ENCODE results near the gene OSBP2.

The OSBP2 gene

DNA sequence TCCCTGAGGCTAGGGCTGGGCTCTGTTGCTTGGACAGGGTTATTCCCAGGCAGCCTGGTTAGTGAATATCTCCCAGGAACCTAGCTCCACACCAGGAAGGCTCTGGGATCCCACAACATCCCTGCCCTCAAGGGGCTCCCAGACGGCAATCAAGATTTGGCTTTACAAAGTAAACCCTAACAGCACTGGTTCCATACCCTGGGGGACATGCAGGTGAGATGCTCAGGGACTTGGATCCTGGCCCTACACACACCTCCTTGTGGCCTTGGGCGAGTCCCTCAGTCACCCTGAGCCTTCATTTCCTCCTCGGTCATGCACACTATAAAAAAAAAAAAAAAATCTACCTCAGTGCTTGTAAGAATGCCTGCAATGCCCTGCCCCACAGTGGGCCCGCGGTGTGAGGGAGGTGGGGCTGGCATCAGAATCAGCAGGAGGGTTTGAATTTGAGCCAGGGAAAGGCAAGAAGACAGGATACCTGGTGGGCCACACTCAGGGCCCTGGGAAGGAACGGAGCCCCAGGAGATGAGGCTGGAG lies 187.6 kb downstream of the OSBP2 start:
- H4K8ac ChIP-seq (ENCODE audit: low read depth, low read length), result no peak overlapping the region
- H3K36me3 ChIP-seq (replicated peaks in 1 of 2; ENCODE audit: control insufficient read depth in 2 of 2, insufficient read depth in 2 of 2, low read length in 2 of 2), result no peaks in the 10 kb centered on the region
- peaks cover 0 to 12% (median 0%) of the 10 kb centered on the region in 3 experiments for H3K27me3 ChIP-seq (ENCODE audit: control insufficient read depth in 3 of 3, insufficient read depth in 3 of 3, low read depth in 1 of 3, low read length in 3 of 3)
- H2AFZ ChIP-seq (ENCODE audit: low read length), result no peak overlapping the region
- WGBS, 2 donors (ENCODE audit: extremely low coverage in 2 of 2, insufficient read length in 2 of 2, insufficient replicate concordance in 1 of 2), result no CpG with 5 or more reads among the region's 6 CpGs
- peak overlapping the region; percentile 30 for H3K23ac ChIP-seq (ENCODE audit: low read depth, low read length, poor library complexity)
- H3K79me1 ChIP-seq (ENCODE audit: low read depth, low read length), result no peaks in the 10 kb centered on the region
- H3K27ac ChIP-seq (replicated peaks; ENCODE audit: low read length), result no peak overlapping the region
- DNase-seq (ENCODE audit: low spot score), result no peak
- no peak overlapping the region for H2BK5ac ChIP-seq (ENCODE audit: low read length)
- H2AK5ac ChIP-seq (ENCODE audit: low read depth, low read length), result peak overlapping the region; percentile 89
- no peak overlapping the region for H2BK120ac ChIP-seq (ENCODE audit: low read depth, low read length)
- no peak overlapping the region for H3K4me3 ChIP-seq (ENCODE audit: low read length in 2 of 2)
- peak overlapping the region; percentile 32 for H3K14ac ChIP-seq (ENCODE audit: low read length)
- no peak overlapping the region for H2BK12ac ChIP-seq (ENCODE audit: low read length)
- H3K4me2 ChIP-seq (ENCODE audit: insufficient read depth, low read length, poor library complexity, severe bottlenecking), result no peak overlapping the region
- H3K9me3 ChIP-seq (replicated peaks in 1 of 2; ENCODE audit: control insufficient read depth in 2 of 2, insufficient read depth in 1 of 2, low read depth in 1 of 2, low read length in 2 of 2), result no peaks in the 10 kb centered on the region
- peaks cover 0 to 19% of the 10 kb centered on the region in 2 donors for H3K4me1 ChIP-seq (ENCODE audit: control insufficient read depth in 2 of 2, insufficient read depth in 1 of 2, low read depth in 1 of 2, low read length in 2 of 2)
- H2BK15ac ChIP-seq (ENCODE audit: low read length), result peak overlapping the region; percentile 41
- peak overlapping the region; percentile 97 for H3K18ac ChIP-seq (ENCODE audit: low read length)
- no peak overlapping the region for H3K9ac ChIP-seq (ENCODE audit: low read depth, low read length, poor library complexity)
- peak overlapping the region; percentile 27 for H4K91ac ChIP-seq (ENCODE audit: low read depth, low read length, poor library complexity)
- H3K4ac ChIP-seq (ENCODE audit: low read length), result peak overlapping the region; percentile 54

DNA sequence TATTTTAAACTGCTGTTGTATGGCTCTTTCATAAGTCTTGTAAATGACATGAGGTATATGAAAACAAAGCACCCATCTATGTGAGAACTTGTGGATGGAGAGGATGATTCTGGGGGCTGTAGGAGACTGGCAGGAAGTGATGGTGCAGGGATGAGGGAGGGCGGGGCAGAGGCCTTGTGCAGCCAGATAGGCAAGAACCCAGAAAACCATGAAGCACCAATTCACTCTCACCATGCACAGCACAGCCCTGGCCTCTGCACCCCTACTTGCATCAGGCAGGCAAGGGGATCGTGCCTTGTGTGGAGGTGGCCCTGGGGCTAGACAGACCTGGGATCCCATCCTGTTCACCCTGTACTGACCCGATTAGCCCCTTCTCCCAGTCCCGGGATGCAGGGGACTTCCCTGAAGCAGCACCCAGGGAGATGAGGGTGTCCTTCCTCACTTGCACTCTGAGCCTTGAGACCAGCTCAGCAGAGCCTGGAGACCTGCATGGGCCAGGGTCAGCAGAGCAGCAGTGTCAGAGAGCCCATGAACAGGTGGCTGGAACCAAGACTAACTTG lies 188.4 kb downstream of the OSBP2 start:
- H3K79me1 ChIP-seq (ENCODE audit: low read depth, low read length), result no peaks in the 10 kb centered on the region
- no peak overlapping the region for H2AK5ac ChIP-seq (ENCODE audit: low read depth, low read length)
- WGBS, 2 donors (ENCODE audit: extremely low coverage in 2 of 2, insufficient read length in 2 of 2, insufficient replicate concordance in 1 of 2), result no CpG with 5 or more reads among the region's 4 CpGs
- DNase-seq (ENCODE audit: low spot score), result no peak
- no peak overlapping the region for H2AFZ ChIP-seq (ENCODE audit: low read length)
- H4K91ac ChIP-seq (ENCODE audit: low read depth, low read length, poor library complexity), result no peak overlapping the region
- H3K4ac ChIP-seq (ENCODE audit: low read length), result peak overlapping the region; percentile 44
- peak overlapping the region; percentile 67 for H3K14ac ChIP-seq (ENCODE audit: low read length)
- no peak overlapping the region for H3K27ac ChIP-seq (replicated peaks; ENCODE audit: low read length)
- H3K36me3 ChIP-seq (replicated peaks in 1 of 2; ENCODE audit: control insufficient read depth in 2 of 2, insufficient read depth in 2 of 2, low read length in 2 of 2), result no peaks in the 10 kb centered on the region
- H3K4me2 ChIP-seq (ENCODE audit: insufficient read depth, low read length, poor library complexity, severe bottlenecking), result no peak overlapping the region
- H3K27me3 ChIP-seq (ENCODE audit: control insufficient read depth in 3 of 3, insufficient read depth in 3 of 3, low read depth in 1 of 3, low read length in 3 of 3), result peaks cover 0 to 12% (median 0%) of the 10 kb centered on the region in 3 experiments
- H3K4me3 ChIP-seq (ENCODE audit: low read length in 2 of 2), result no peak overlapping the region
- no peaks in the 10 kb centered on the region for H3K9me3 ChIP-seq (replicated peaks in 1 of 2; ENCODE audit: control insufficient read depth in 2 of 2, insufficient read depth in 1 of 2, low read depth in 1 of 2, low read length in 2 of 2)
- H2BK120ac ChIP-seq (ENCODE audit: low read depth, low read length), result peak overlapping the region; percentile 75
- peak overlapping the region; percentile 45 for H3K18ac ChIP-seq (ENCODE audit: low read length)
- no peak overlapping the region for H2BK12ac ChIP-seq (ENCODE audit: low read length)
- peak overlapping the region; percentile 30 for H2BK15ac ChIP-seq (ENCODE audit: low read length)
- H4K8ac ChIP-seq (ENCODE audit: low read depth, low read length), result no peak overlapping the region
- H3K4me1 ChIP-seq (ENCODE audit: control insufficient read depth in 2 of 2, insufficient read depth in 1 of 2, low read depth in 1 of 2, low read length in 2 of 2), result peaks cover 0 to 17% of the 10 kb centered on the region in 2 donors
- H2BK5ac ChIP-seq (ENCODE audit: low read length), result no peak overlapping the region
- H3K23ac ChIP-seq (ENCODE audit: low read depth, low read length, poor library complexity), result no peak overlapping the region
- H3K9ac ChIP-seq (ENCODE audit: low read depth, low read length, poor library complexity), result no peak overlapping the region

DNA sequence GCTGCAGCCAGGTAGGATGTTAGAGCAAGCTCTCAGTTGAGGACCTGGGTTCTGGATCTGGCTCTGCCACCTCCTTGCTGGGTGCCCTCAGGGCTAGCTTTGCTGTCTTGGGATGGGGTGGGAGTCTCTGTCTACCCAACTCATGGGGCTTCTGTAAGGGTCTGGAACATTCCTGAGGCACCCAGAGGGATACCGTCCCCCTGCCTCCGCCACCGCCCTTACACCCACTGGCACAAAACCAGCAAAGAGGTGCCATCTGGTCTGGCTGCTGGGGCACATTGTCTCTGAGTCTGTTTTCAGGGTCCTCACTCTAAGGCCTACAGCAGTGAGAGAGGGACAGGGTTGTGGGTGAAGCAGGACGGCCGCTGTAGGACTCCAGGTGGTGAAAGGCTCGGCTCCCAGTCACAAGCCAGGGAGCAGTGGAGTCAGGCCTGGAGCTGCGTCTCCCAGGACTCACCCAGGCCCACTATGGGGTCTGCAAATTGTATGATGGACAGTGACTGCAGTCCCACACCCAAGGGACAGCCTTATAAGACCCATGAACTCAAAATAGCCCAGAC lies 189.0 kb downstream of the OSBP2 start:
- Histone ChIP-seq H4K91ac (ENCODE audit: low read depth, low read length, poor library complexity) (no peak overlapping the region), H2AK5ac (ENCODE audit: low read depth, low read length) (no peak overlapping the region), H3K27me3 (ENCODE audit: control insufficient read depth in 3 of 3, insufficient read depth in 3 of 3, low read depth in 1 of 3, low read length in 3 of 3) (peaks cover 0 to 12% (median 0%) of the 10 kb centered on the region in 3 experiments), H2AFZ (ENCODE audit: low read length) (no peak overlapping the region), H3K4me1 (ENCODE audit: control insufficient read depth in 2 of 2, insufficient read depth in 1 of 2, low read depth in 1 of 2, low read length in 2 of 2) (peaks cover 0 to 13% of the 10 kb centered on the region in 2 donors), H3K36me3 (replicated peaks in 1 of 2; ENCODE audit: control insufficient read depth in 2 of 2, insufficient read depth in 2 of 2, low read length in 2 of 2) (no peaks in the 10 kb centered on the region), H2BK15ac (ENCODE audit: low read length) (peak overlapping the region; percentile 30), H3K27ac (replicated peaks; ENCODE audit: low read length) (no peak overlapping the region), H3K79me1 (ENCODE audit: low read depth, low read length) (no peaks in the 10 kb centered on the region), H3K18ac (ENCODE audit: low read length) (peak overlapping the region; percentile 45), H3K9me3 (replicated peaks in 1 of 2; ENCODE audit: control insufficient read depth in 2 of 2, insufficient read depth in 1 of 2, low read depth in 1 of 2, low read length in 2 of 2) (no peaks in the 10 kb centered on the region), H2BK5ac (ENCODE audit: low read length) (no peak overlapping the region), H3K4ac (ENCODE audit: low read length) (no peak overlapping the region), H3K4me3 (ENCODE audit: low read length in 2 of 2) (no peak overlapping the region), H2BK120ac (ENCODE audit: low read depth, low read length) (no peak overlapping the region), H2BK12ac (ENCODE audit: low read length) (no peak overlapping the region), H3K9ac (ENCODE audit: low read depth, low read length, poor library complexity) (no peak overlapping the region), H4K8ac (ENCODE audit: low read depth, low read length) (no peak overlapping the region), H3K23ac (ENCODE audit: low read depth, low read length, poor library complexity) (no peak overlapping the region), H3K4me2 (ENCODE audit: insufficient read depth, low read length, poor library complexity, severe bottlenecking) (no peak overlapping the region), H3K14ac (ENCODE audit: low read length) (no peak overlapping the region)
- WGBS, 2 donors (ENCODE audit: extremely low coverage in 2 of 2, insufficient read length in 2 of 2, insufficient replicate concordance in 1 of 2), result no CpG with 5 or more reads among the region's 7 CpGs
- DNase-seq (ENCODE audit: low spot score), result no peak

DNA sequence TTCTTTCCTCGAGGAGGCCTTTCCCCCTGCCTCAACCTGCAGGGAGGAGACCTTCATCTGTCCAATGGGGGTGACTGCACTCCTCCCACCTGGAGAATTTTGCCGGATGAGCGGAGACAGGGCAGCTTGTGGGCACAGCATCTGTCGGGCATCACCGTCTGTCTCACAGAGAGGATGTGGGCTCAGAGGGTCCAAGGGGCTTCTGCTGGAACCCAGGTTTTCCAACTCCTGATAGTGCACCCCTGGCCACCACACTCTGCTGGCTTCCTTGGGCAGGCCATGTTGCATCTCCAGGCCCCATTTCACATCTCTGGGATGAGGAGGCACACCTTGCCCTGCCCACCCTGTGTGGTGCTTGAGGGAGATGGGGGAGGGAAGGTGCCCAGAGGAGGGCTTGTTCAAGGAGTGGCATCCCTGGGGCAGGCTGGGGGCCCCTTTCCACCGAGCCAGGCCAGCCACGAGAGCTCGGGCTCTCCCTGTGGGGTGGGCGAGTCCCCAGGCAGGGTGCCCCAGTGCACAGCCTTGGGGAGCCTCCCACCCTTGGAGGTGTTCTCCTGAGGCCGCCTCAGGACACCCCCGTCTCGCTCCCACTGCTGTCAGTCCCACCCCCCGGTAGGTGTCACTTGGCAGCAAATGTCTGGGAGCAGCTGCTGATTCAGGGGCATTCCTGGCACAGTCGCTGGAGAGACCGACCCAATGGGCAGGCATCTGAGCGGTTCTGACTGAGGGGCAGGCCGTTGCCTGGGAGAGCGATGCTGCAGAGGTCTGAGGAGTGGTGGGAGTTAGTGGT lies 189.7 kb downstream of the OSBP2 start:
- no peak overlapping the region for H4K8ac ChIP-seq (ENCODE audit: low read depth, low read length)
- no peak for DNase-seq (ENCODE audit: low spot score)
- H2AFZ ChIP-seq (ENCODE audit: low read length), result no peak overlapping the region
- H2BK5ac ChIP-seq (ENCODE audit: low read length), result peak overlapping the region; percentile 5
- H3K27ac ChIP-seq (replicated peaks; ENCODE audit: low read length), result no peak overlapping the region
- peak overlapping the region; percentile 78 for H2AK5ac ChIP-seq (ENCODE audit: low read depth, low read length)
- H3K23ac ChIP-seq (ENCODE audit: low read depth, low read length, poor library complexity), result peak overlapping the region; percentile 59
- no CpG with 5 or more reads among the region's 18 CpGs for WGBS, 2 donors (ENCODE audit: extremely low coverage in 2 of 2, insufficient read length in 2 of 2, insufficient replicate concordance in 1 of 2)
- no peaks in the 10 kb centered on the region for H3K79me1 ChIP-seq (ENCODE audit: low read depth, low read length)
- peak overlapping the region; percentile 78 for H3K14ac ChIP-seq (ENCODE audit: low read length)
- peaks cover 0 to 3% of the 10 kb centered on the region in 2 donors for H3K36me3 ChIP-seq (replicated peaks in 1 of 2; ENCODE audit: control insufficient read depth in 2 of 2, insufficient read depth in 2 of 2, low read length in 2 of 2)
- H2BK15ac ChIP-seq (ENCODE audit: low read length), result peak overlapping the region; percentile 92
- H2BK12ac ChIP-seq (ENCODE audit: low read length), result no peak overlapping the region
- H4K91ac ChIP-seq (ENCODE audit: low read depth, low read length, poor library complexity), result no peak overlapping the region
- H3K4me1 ChIP-seq (ENCODE audit: control insufficient read depth in 2 of 2, insufficient read depth in 1 of 2, low read depth in 1 of 2, low read length in 2 of 2), result peaks cover 0 to 13% of the 10 kb centered on the region in 2 donors
- no peak overlapping the region for H3K4ac ChIP-seq (ENCODE audit: low read length)
- no peak overlapping the region for H3K9ac ChIP-seq (ENCODE audit: low read depth, low read length, poor library complexity)
- no peak overlapping the region for H3K4me2 ChIP-seq (ENCODE audit: insufficient read depth, low read length, poor library complexity, severe bottlenecking)
- no peaks in the 10 kb centered on the region for H3K9me3 ChIP-seq (replicated peaks in 1 of 2; ENCODE audit: control insufficient read depth in 2 of 2, insufficient read depth in 1 of 2, low read depth in 1 of 2, low read length in 2 of 2)
- H3K4me3 ChIP-seq (ENCODE audit: low read length in 2 of 2), result no peak overlapping the region
- peak overlapping the region; percentile 52 for H3K18ac ChIP-seq (ENCODE audit: low read length)
- H3K27me3 ChIP-seq (ENCODE audit: control insufficient read depth in 3 of 3, insufficient read depth in 3 of 3, low read depth in 1 of 3, low read length in 3 of 3), result peaks cover 0 to 12% (median 0%) of the 10 kb centered on the region in 3 experiments
- no peak overlapping the region for H2BK120ac ChIP-seq (ENCODE audit: low read depth, low read length)

Data from neuronal stem cell (in vitro differentiated cells).